Measurements from ENCODE around the gene PDZD4.

DNA sequence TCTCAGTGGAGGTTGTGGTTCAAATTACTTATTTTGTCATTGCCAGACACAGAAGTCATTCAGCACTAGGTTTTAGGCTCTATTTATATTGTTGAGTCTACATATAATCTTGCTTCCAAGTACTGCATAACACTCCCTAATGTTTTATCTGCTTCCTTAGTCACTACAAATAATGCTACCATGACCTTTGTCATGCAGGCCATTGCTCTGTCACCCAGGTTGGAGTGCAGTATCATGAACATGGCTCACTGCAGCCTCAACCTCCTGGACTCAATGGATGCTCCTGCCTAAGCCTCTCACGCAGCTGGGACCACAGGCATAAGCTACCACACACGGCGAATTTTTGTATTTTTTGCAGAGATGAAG, 23.5 kb upstream of the PDZD4 start:
- TF ChIP-seq, protein P1, sequence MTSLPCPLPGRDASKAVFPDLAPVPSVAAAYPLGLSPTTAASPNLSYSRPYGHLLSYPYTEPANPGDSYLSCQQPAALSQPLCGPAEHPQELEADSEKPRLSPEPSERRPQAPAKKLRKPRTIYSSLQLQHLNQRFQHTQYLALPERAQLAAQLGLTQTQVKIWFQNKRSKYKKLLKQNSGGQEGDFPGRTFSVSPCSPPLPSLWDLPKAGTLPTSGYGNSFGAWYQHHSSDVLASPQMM (CRISPR knock-in tag; IDR thresholded peaks at IDR 0.05) = no peak
- TF ChIP-seq NR2C2 (CRISPR knock-in tag; IDR thresholded peaks at IDR 0.05) (no peak), NR2C2 (tag; IDR thresholded peaks at IDR 0.05) (no peak), JUN (IDR thresholded peaks at IDR 0.05; ENCODE audit: borderline replicate concordance, low read depth, low read length) (no peak), JUN (CRISPR knock-in tag; IDR thresholded peaks at IDR 0.05; ENCODE audit: borderline replicate concordance) (no peak), MEF2A (IDR thresholded peaks at IDR 0.05; ENCODE audit: control insufficient read depth, low read depth, low read length) (no peak), SLC30A9 (CRISPR knock-in tag; IDR thresholded peaks at IDR 0.05) (no peak), HNRNPLL (IDR thresholded peaks at IDR 0.05; ENCODE audit: low read depth, low read length, poor library complexity, severe bottlenecking) (no peak), RCOR1 (IDR thresholded peaks at IDR 0.05; ENCODE audit: borderline replicate concordance in 1 of 2, low read depth in 2 of 2, low read length in 2 of 2) (no peak), E2F5 (CRISPR knock-in tag; IDR thresholded peaks at IDR 0.05) (no peak)
- TF ChIP-seq, protein P2, sequence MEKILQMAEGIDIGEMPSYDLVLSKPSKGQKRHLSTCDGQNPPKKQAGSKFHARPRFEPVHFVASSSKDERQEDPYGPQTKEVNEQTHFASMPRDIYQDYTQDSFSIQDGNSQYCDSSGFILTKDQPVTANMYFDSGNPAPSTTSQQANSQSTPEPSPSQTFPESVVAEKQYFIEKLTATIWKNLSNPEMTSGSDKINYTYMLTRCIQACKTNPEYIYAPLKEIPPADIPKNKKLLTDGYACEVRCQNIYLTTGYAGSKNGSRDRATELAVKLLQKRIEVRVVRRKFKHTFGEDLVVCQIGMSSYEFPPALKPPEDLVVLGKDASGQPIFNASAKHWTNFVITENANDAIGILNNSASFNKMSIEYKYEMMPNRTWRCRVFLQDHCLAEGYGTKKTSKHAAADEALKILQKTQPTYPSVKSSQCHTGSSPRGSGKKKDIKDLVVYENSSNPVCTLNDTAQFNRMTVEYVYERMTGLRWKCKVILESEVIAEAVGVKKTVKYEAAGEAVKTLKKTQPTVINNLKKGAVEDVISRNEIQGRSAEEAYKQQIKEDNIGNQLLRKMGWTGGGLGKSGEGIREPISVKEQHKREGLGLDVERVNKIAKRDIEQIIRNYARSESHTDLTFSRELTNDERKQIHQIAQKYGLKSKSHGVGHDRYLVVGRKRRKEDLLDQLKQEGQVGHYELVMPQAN (IDR thresholded peaks at IDR 0.05; ENCODE audit: borderline replicate concordance) = no peak
- TF ChIP-seq, protein P3, sequence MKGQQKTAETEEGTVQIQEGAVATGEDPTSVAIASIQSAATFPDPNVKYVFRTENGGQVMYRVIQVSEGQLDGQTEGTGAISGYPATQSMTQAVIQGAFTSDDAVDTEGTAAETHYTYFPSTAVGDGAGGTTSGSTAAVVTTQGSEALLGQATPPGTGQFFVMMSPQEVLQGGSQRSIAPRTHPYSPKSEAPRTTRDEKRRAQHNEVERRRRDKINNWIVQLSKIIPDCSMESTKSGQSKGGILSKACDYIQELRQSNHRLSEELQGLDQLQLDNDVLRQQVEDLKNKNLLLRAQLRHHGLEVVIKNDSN (CRISPR knock-in tag; IDR thresholded peaks at IDR 0.05) = no peak

All from K562 (cell line).